Fibroblast of mammary gland (primary cell): Measurements from ENCODE around the gene IGSF21.

ENCODE experiments used
- DNase-seq: peaks from one replicate; pipeline ENCODE4 v3.0.0-alpha.2; 2010; ENCODE audit warnings: low read depth
- H3K4me3 ChIP-seq: 2 replicates; pipeline ENCODE4 v1.5.1; 2011; ENCODE audit warnings: low read depth, mild to moderate bottlenecking, low read length, moderate library complexity; ENCODE audit not compliant: control insufficient read depth
- TF ChIP-seq, protein P1 (sequence below): conservative IDR thresholded peaks from 2 replicates; pipeline ENCODE4 v1.5.1; 2011; ENCODE audit warnings: low read depth, low read length, inconsistent platforms; ENCODE audit not compliant: control insufficient read depth, insufficient read depth

IGSF21 gene

DNA sequence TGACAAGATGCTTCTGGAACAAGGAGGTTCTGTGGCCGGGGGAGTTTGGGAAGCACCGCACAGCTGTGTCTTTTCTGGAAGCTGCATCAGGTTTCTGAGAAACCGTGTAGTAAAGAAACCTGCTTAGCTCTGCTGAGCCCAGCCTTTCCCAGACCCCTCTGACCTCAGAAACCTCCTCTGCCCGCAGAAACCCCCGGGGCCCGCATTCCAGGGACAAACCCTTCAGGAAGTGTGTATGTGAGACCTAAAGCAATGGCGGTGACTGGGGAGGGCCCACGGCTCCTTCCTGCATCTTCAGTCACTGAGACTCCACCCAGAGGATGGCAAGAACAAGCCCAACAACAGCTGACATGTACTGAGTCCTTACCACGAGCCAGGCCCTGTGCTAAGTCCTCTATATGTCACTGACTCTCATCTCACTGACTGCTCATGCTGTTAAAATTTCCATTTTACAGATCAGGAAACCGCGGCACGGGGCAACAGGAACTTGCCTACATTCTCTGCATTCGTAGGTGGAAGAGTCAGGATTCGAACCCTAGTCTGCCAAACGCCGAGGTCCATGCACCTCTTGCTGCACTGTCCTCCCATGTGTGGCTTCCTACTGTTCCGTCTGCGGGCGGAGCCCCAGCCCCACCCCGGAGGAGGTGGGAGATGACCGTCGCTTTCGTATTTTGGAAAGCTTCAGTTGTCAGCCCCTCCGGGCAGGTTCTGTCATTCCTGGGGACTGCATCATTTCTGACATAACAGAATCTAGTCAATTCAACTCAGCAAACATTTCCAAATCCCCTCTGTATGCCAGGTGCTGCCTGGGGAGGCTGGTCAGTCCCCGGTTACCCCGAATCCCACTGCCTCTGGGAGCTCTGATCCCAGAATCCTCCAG, 299.8 kb downstream of the IGSF21 start:
- TF ChIP-seq, protein P1, sequence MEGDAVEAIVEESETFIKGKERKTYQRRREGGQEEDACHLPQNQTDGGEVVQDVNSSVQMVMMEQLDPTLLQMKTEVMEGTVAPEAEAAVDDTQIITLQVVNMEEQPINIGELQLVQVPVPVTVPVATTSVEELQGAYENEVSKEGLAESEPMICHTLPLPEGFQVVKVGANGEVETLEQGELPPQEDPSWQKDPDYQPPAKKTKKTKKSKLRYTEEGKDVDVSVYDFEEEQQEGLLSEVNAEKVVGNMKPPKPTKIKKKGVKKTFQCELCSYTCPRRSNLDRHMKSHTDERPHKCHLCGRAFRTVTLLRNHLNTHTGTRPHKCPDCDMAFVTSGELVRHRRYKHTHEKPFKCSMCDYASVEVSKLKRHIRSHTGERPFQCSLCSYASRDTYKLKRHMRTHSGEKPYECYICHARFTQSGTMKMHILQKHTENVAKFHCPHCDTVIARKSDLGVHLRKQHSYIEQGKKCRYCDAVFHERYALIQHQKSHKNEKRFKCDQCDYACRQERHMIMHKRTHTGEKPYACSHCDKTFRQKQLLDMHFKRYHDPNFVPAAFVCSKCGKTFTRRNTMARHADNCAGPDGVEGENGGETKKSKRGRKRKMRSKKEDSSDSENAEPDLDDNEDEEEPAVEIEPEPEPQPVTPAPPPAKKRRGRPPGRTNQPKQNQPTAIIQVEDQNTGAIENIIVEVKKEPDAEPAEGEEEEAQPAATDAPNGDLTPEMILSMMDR, result no peak
- no peak overlapping the region for H3K4me3 ChIP-seq
- no peak for DNase-seq

- no peak overlapping the region for H3K4me3 ChIP-seq
- DNase-seq, result no peak
- TF ChIP-seq, protein P1, result no peak
Measured at GRCh38 chr1:18408656-18409370, 301.2 kb downstream of the IGSF21 start.

- H3K4me3 ChIP-seq, result no peak overlapping the region
- DNase-seq, result no peak
- TF ChIP-seq, protein P1, result no peak
Measured at GRCh38 chr1:18409609-18410237, 302.1 kb downstream of the IGSF21 start.

DNA sequence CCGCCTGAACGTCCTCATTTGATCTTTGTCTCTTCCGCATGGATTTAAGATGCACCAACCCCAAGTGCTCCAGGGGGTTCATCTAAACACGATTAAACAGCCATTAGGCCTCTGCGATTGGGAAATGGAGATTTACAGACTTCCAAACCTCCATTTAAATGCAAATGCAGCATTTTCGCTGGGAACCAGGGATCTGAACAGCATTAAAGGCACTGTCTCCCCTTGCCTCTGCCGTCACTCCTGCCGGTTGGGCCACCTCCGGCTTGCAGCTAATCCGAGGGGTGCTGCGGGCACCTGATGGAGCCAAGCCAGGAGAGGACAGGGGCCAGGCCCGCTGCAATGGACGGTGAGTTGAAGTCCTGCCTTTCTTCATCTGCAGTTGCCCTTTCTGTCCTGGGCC, 302.8 kb downstream of the IGSF21 start:
- no peak for DNase-seq
- TF ChIP-seq, protein P1, result no peak
- H3K4me3 ChIP-seq, result no peak overlapping the region

GRCh38 chr1:18411321-18411720, 303.7 kb downstream of the IGSF21 start:
- no peak overlapping the region for H3K4me3 ChIP-seq
- no peak for DNase-seq
- TF ChIP-seq, protein P1, result no peak

DNA sequence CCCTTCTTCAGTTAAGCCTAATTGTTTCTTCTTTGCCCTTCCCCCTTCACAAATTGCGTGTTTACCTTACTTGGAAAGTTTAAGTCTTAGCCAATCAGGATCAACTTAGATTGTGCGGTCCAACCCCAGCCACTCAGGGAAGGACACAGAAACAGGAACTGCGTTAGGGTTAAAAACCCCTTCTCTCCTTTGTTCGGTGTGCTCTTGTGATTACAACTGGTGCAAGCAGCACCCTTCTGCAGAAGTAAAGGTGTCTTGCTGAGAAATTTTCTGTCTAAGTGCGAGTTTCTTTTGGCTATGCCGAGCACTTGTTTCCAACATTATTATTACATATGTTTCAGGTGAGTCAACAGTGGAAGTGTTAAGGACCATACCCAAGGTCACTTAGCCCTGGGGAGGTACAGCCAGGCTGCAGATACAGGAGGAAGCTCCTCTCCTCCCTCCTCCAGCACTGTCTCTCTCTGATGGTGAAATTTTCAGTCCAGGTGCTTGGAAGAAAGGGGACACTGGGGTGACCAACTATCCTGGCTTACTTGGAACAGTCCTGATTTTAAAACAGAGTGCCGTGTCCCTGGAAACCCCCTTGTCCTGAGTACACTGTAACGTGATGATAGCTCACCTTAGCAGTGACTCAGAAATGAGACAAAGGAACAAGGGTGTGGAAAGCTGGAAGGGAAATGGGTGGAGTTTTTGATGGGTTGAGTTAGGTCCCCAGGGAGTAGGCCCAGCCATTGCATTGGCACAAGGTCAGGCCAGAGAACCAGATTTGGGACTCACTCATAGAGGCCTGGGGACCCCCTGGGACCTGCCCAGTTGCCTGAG, 304.4 kb downstream of the IGSF21 start:
- TF ChIP-seq, protein P1, result no peak
- H3K4me3 ChIP-seq, result no peak overlapping the region
- no peak for DNase-seq
